HepG2 (cell line): Measurements from ENCODE around the gene OTUD6A.
A peak's percentile ranks its signal among the peaks of the same experiment; 100 is the strongest.

ENCODE experiments used
- CTCF ChIP-seq: sonication (generic); formaldehyde crosslinking; IDR thresholded peaks from 2 replicates; pipeline ENCODE4 v1.5.0; 2020; ENCODE audit warnings: mild to moderate bottlenecking, missing genetic modification reagents, moderate library complexity
- JUN ChIP-seq: sonication (generic); formaldehyde crosslinking; IDR thresholded peaks from 2 replicates; pipeline ENCODE4 v1.4.0; 2020; ENCODE audit warnings: mild to moderate bottlenecking, missing genetic modification reagents
- MAFK ChIP-seq, 2 experiments: IDR thresholded peaks in 1 of 2; conservative IDR thresholded peaks in 1 of 2; 2 replicates each; pipeline ENCODE4 v1.6.1; 2011; ENCODE audit warnings: improper control_type of control experiment in 2 of 2, low read length in 2 of 2
- PITX1 ChIP-seq: sonication (generic); formaldehyde crosslinking; IDR thresholded peaks from 2 replicates; pipeline ENCODE4 v1.5.1; 2020; ENCODE audit warnings: mild to moderate bottlenecking, missing genetic modification reagents
- POLR2A ChIP-seq, 2 experiments: IDR thresholded peaks; 2 replicates each; pipeline ENCODE4 v1.6.1; 2011; ENCODE audit warnings: low read depth in 2 of 2, low read length in 2 of 2, mild to moderate bottlenecking in 1 of 2, moderate library complexity in 1 of 2; ENCODE audit not compliant: insufficient read depth in 1 of 2
- SMAD1 ChIP-seq: sonication (generic); formaldehyde crosslinking; IDR thresholded peaks from 2 replicates; pipeline ENCODE4 v1.4.0; 2020; ENCODE audit warnings: missing genetic modification reagents, low read depth, mild to moderate bottlenecking, borderline replicate concordance
- ZBTB33 ChIP-seq: sonication (generic); formaldehyde crosslinking; IDR thresholded peaks from 2 replicates; pipeline ENCODE4 v1.4.0; 2020; ENCODE audit warnings: missing genetic modification reagents

- TF ChIP-seq JUN (CRISPR knock-in tag) (no peak), CTCF (CRISPR knock-in tag) (peak; percentile 53), ZBTB33 (CRISPR knock-in tag) (no peak), POLR2A (IDR thresholded peaks at IDR 0.05; ENCODE audit: insufficient read depth in 1 of 2, low read depth in 2 of 2, low read length in 2 of 2) (no peak), SMAD1 (no peak), MAFK (conservative IDR thresholded peaks at IDR 0.05 in 1 of 2, IDR thresholded peaks at IDR 0.05 in 1 of 2; ENCODE audit: low read length in 2 of 2) (no peak), PITX1 (CRISPR knock-in tag) (no peak)
Measured at GRCh38 chrX:70096052-70096451, 33.8 kb downstream of the OTUD6A start.
